Gastrocnemius medialis (tissue), 4 donors: Measurements from ENCODE around the gene ANXA7. TPM values are rescaled to one million over a fixed set of nuclear protein-coding genes. Genes with fewer than 3 reads are reported as not detected.
"Not testable (repeated sequence)": the region's sequence is repeated elsewhere in the genome, so short reads cannot be mapped to it uniquely, and the experiment has no call there.

Source experiments
- ATAC-seq, 2 donors: fragments of 150-250 bp; one replicate each; pipeline ENCODE4 v1.9.1; 2016
- DNase-seq, 2 donors: peaks; one replicate each; pipeline ENCODE4 v3.0.0-alpha.2; 2019
- H3K27ac ChIP-seq, 4 donors: fragments of 200-600 bp; sonication (generic); 1 replicate in 1 of 4; 2 replicates in 3 of 4; pipeline ENCODE4 v1.5.1; 2016 to 2018; ENCODE audit warnings: mild to moderate bottlenecking in 2 of 4, moderate library complexity in 1 of 4
- H3K27me3 ChIP-seq, 3 donors: fragments of 200-600 bp; sonication (generic) in 2 of 3; 1 replicate in 1 of 3; 2 replicates in 2 of 3; pipeline versions ENCODE4 v1.5.1 to v1.6.0; 2016 to 2019; ENCODE audit warnings: mild to moderate bottlenecking in 1 of 3, moderate library complexity in 1 of 3
- H3K36me3 ChIP-seq, 2 donors: fragments of 200-600 bp; sonication (generic) in 1 of 2; one replicate each; pipeline ENCODE4 v1.5.1; 2017 to 2018
- H3K4me1 ChIP-seq, 2 donors: fragments of 200-600 bp; sonication (generic) in 1 of 2; one replicate each; pipeline ENCODE4 v1.5.1; 2016 to 2017; ENCODE audit warnings: mild to moderate bottlenecking in 2 of 2
- H3K4me3 ChIP-seq, 4 donors: fragments of 200-600 bp; sonication (generic) in 3 of 4; 1 replicate in 1 of 4; 2 replicates in 3 of 4; pipeline ENCODE4 v1.5.1; 2016 to 2019; ENCODE audit warnings: mild to moderate bottlenecking in 2 of 4
- H3K9me3 ChIP-seq, 3 donors: fragments of 200-600 bp; sonication (generic) in 2 of 3; 1 replicate in 1 of 3; 2 replicates in 2 of 3; pipeline ENCODE4 v1.5.1; 2016 to 2019
- POLR2A ChIP-seq, 2 donors: fragments of 450-650 bp; IDR thresholded peaks; one replicate each; pipeline ENCODE4 v1.6.1; 2017; ENCODE audit warnings: antibody characterized with exemption in 2 of 2, mild to moderate bottlenecking in 2 of 2, moderate library complexity in 2 of 2
- in situ Hi-C, 4 donors: fragments of 200-750 bp; cut with MboI; loops; one replicate each; pipeline versions ENCODE4 v1.15.0 to v1.8.0; 2017; ENCODE audit warnings: low sequenced_read_pairs in 4 of 4
- intact Hi-C: fragments of 100-400 bp; cut with DNase I; formaldehyde crosslinking; loops from one replicate; pipeline ENCODE4 v1.15.1; 2023; ENCODE audit warnings: low total_unique reads
- total RNA-seq, 4 donors: library from RNA; depleted of rRNA; stranded (reverse); fragments of >200 nt; gene quantifications; one replicate each; pipeline versions ENCODE4 v1.1.0 to v1.2.3, GENCODE V29; 2016
- TF ChIP-seq, protein P1 (sequence below), 5 experiments: fragments of 450-650 bp in 3 of 5; fragments of 200-600 bp in 2 of 5; sonication (generic) in 2 of 5; IDR thresholded peaks in 4 of 5; conservative IDR thresholded peaks in 1 of 5; 1 replicate in 4 of 5; 2 replicates in 1 of 5; pipeline ENCODE4 v1.5.1; 2016 to 2019; ENCODE audit warnings: antibody characterized with exemption in 5 of 5, mild to moderate bottlenecking in 3 of 5, moderate library complexity in 3 of 5

Gene ANXA7
- total RNA-seq, 4 donors from 2014 or later = 169 to 203 (median 186) TPM

DNA sequence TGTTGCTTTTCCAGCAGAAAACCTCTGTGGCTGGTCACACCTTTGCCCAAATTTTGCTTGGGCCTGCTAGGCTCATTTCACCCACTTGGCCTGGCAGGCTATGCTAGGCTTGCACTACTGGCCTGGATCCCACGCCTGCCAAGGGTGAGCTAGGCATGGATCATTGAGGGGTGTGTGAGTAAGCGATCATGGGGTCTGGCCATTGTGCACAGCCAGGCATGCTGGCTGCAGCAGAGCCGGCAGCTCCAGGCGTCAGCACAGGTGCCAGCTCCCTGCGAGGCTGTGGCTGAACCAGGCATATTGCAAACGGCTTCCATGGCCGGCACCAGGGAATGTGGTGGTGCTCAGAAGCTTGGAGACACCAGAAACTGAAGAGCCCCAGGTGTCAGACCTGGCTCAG is 74.4 kb downstream of the ANXA7 start:
- TF ChIP-seq, protein P1, sequence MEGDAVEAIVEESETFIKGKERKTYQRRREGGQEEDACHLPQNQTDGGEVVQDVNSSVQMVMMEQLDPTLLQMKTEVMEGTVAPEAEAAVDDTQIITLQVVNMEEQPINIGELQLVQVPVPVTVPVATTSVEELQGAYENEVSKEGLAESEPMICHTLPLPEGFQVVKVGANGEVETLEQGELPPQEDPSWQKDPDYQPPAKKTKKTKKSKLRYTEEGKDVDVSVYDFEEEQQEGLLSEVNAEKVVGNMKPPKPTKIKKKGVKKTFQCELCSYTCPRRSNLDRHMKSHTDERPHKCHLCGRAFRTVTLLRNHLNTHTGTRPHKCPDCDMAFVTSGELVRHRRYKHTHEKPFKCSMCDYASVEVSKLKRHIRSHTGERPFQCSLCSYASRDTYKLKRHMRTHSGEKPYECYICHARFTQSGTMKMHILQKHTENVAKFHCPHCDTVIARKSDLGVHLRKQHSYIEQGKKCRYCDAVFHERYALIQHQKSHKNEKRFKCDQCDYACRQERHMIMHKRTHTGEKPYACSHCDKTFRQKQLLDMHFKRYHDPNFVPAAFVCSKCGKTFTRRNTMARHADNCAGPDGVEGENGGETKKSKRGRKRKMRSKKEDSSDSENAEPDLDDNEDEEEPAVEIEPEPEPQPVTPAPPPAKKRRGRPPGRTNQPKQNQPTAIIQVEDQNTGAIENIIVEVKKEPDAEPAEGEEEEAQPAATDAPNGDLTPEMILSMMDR (IDR thresholded peaks at IDR 0.05 in 4 of 5, conservative IDR thresholded peaks at IDR 0.05 in 1 of 5) = no peak
- TF ChIP-seq POLR2A (IDR thresholded peaks at IDR 0.05) = no peak
- ATAC-seq (no peak), DNase-seq (peak in 1 of 2 donors; percentile 23)
- no peaks in the 10 kb centered on the region for H3K36me3 ChIP-seq
- no peaks in the 10 kb centered on the region for H3K9me3 ChIP-seq
- intact Hi-C loops (no loop called here), in situ Hi-C loops (no loop called here)
- H3K27me3 ChIP-seq = no peaks in the 10 kb centered on the region
- no peak overlapping the region for H3K27ac ChIP-seq
- no peaks in the 10 kb centered on the region for H3K4me1 ChIP-seq
- H3K4me3 ChIP-seq = no peak overlapping the region

DNA sequence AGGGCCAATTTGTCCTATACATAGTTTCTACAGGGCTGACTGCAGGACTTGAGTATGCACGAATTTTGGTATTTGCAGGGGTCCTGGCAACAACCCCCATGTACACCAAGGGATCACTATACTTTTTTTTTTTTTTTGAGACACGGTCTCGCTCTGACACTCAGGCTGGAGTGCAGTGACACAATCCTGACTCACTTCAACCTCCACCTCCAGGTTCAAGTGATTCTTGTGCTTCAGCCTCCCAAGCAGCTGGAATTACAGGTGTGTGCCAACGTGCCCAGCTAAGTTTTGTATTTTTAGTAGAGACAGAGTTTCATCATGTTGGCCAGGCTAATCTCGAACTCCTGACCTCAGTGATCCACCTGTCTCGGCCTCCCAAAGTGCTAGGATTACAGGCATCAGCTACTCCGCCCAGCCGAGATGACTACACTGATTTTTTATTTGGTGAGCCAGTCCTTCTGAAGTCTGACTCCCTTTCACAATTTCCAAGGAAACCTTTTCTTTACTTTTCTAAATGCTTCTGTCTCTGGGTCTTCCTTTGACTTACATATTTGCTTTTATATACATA is 75.0 kb downstream of the ANXA7 start:
- Histone ChIP-seq H3K27ac (no peak overlapping the region), H3K4me1 (no peaks in the 10 kb centered on the region), H3K36me3 (no peaks in the 10 kb centered on the region), H3K27me3 (no peaks in the 10 kb centered on the region), H3K4me3 (no peak overlapping the region), H3K9me3 (no peaks in the 10 kb centered on the region)
- DNase-seq (no peak), ATAC-seq (no peak)
- intact Hi-C loops = no loop called here
- TF ChIP-seq, protein P1 (IDR thresholded peaks at IDR 0.05 in 4 of 5, conservative IDR thresholded peaks at IDR 0.05 in 1 of 5) = no peak
- TF ChIP-seq POLR2A (IDR thresholded peaks at IDR 0.05) = no peak
- in situ Hi-C loops = no loop called here

DNA sequence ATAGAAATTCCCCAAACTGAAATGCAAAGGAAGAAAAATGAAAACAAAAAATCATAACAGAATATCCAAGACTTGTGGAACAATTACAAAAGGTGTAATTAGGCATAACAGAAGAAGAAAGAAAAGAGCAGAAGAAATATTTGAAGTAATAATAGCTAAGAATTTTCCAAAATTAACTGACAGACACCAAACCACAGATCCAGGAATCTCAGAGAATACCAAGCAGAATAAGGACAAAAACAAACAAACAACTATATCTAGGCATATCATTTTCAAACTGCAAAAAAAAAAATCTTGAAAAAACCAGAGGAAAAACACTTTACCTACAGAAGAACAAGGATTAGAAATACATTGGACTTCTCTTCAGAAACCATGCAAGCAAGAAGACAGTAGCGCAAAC is 80.7 kb downstream of the ANXA7 start:
- Histone ChIP-seq H3K36me3 (no peaks in the 10 kb centered on the region), H3K27me3 (no peaks in the 10 kb centered on the region), H3K27ac (no peak overlapping the region), H3K4me3 (no peak overlapping the region), H3K4me1 (no peaks in the 10 kb centered on the region), H3K9me3 (no peaks in the 10 kb centered on the region)
- in situ Hi-C loops = no loop called here
- ATAC-seq (no peak), DNase-seq (no peak)
- TF ChIP-seq, protein P1 (IDR thresholded peaks at IDR 0.05 in 4 of 5, conservative IDR thresholded peaks at IDR 0.05 in 1 of 5) = no peak
- no peak for TF ChIP-seq POLR2A (IDR thresholded peaks at IDR 0.05)
- intact Hi-C loops = no loop called here

DNA sequence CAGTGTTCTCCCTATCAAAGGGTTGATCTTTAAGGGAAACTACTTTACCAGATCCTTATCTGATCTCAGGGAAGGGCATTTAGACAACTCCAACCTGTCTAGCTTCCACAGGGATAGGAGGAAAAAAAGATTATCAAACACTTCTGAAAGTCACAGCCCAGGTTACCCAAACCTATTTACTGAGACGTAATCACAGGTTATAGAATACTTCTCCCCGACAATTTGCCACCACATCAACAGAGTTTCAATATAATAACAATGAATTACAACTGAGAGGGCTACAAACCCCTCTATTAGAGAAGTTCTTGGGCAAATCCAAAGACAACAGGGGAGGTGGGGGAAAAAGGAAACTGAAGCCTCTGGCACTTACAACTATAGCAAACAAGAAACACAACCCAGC is 81.5 kb downstream of the ANXA7 start:
- H3K9me3 ChIP-seq = no peaks in the 10 kb centered on the region
- no peak for DNase-seq
- no peaks in the 10 kb centered on the region for H3K36me3 ChIP-seq
- in situ Hi-C loops (no loop called here), intact Hi-C loops (no loop called here)
- H3K4me1 ChIP-seq = no peaks in the 10 kb centered on the region
- H3K27me3 ChIP-seq = no peaks in the 10 kb centered on the region
- TF ChIP-seq, protein P1 (IDR thresholded peaks at IDR 0.05 in 4 of 5, conservative IDR thresholded peaks at IDR 0.05 in 1 of 5) = no peak
- TF ChIP-seq POLR2A (IDR thresholded peaks at IDR 0.05) = no peak
- no peak overlapping the region for H3K27ac ChIP-seq
- no peak overlapping the region for H3K4me3 ChIP-seq
- no peak for ATAC-seq

DNA sequence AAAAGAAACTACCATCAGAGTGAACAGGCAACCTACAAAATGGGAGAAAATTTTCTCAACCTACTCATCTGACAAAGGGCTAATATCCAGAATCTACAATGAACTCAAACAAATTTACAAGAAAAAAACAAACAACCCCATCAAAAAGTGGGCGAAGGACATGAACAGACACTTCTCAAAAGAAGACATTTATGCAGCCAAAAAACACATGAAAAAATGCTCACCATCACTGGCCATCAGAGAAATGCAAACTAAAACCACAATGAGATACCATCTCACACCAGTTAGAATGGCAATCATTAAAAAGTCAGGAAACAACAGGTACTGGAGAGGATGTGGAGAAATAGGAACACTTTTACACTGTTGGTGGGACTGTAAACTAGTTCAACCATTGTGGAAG is 85.3 kb downstream of the ANXA7 start:
- H3K4me1 ChIP-seq, intact Hi-C loops, ATAC-seq, H3K27me3 ChIP-seq, H3K27ac ChIP-seq, DNase-seq, in situ Hi-C loops, H3K36me3 ChIP-seq, H3K9me3 ChIP-seq, H3K4me3 ChIP-seq: not testable (repeated sequence)

DNA sequence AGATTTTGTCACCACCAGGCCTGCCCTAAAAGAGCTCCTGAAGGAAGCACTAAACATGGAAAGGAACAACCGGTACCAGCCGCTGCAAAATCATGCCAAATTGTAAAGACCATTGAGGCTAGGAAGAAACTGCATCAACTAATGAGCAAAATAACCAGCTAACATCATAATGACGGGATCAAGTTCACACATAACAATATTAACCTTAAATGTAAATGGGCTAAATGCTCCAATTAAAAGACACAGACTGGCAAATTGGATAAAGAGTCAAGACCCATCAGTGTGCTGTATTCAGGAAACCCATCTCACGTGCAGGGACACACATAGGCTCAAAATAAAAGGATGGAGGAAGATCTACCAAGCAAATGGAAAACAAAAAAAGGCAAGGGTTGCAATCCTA is 88.6 kb downstream of the ANXA7 start:
- H3K27me3 ChIP-seq, in situ Hi-C loops, H3K27ac ChIP-seq, H3K4me3 ChIP-seq, H3K36me3 ChIP-seq, ATAC-seq, H3K9me3 ChIP-seq, DNase-seq, H3K4me1 ChIP-seq, intact Hi-C loops: not testable (repeated sequence)
